T47D (cell line): ENCODE measurements around the gene RFX3.

Experiments used
- DNase-seq, 2 experiments: peaks; one replicate each; pipeline versions ENCODE4 v3.0.0 to v3.0.0-alpha.2; 2011 to 2012; ENCODE audit warnings: low read depth in 1 of 2, low spot score in 1 of 2
- JUND ChIP-seq: IDR thresholded peaks from 2 replicates; pipeline ENCODE4 v1.6.1; 2012; ENCODE audit warnings: low read depth
- in situ Hi-C: cut with HindIII; loops from 2 replicates; pipeline ENCODE4 v1.10.0; 2016; ENCODE audit warnings: low sequenced_read_pairs, low pct_unique_long_range_greater_than_20kb

RFX3 gene

GRCh38 chr9:3525836-3526164 lies at the start of gene RFX3:
Gene RFX3 (minus strand): TSS chr9:3526001. CDS start chr9:3395588, 130,413 bp downstream.
- DNase-seq, result peak; percentile 53 to 92
- TF ChIP-seq JUND, result no peak
- in situ Hi-C loops, result no loop called here

GRCh38 chr9:3571500-3571899 lies 45.7 kb upstream of the RFX3 start:
- no peak for DNase-seq
- in situ Hi-C loops, result no loop called here
- TF ChIP-seq JUND, result no peak

GRCh38 chr9:3569529-3569928 lies 43.7 kb upstream of the RFX3 start:
- in situ Hi-C loops, result no loop called here
- no peak for TF ChIP-seq JUND
- DNase-seq, result no peak

GRCh38 chr9:3567988-3568387 lies 42.2 kb upstream of the RFX3 start:
- in situ Hi-C loops, result no loop called here
- no peak for TF ChIP-seq JUND
- DNase-seq, result no peak

- in situ Hi-C loops, result no loop called here
- no peak for DNase-seq
- TF ChIP-seq JUND, result no peak
Measured at GRCh38 chr9:3553076-3553765, 27.4 kb upstream of the RFX3 start.

- DNase-seq, result no peak
- TF ChIP-seq JUND, result no peak
- in situ Hi-C loops, result no loop called here
Measured at GRCh38 chr9:3549225-3549624, 23.4 kb upstream of the RFX3 start.

GRCh38 chr9:3548648-3549047 lies 22.8 kb upstream of the RFX3 start:
- DNase-seq, result no peak
- in situ Hi-C loops, result no loop called here

GRCh38 chr9:3541206-3541605 lies 15.4 kb upstream of the RFX3 start:
- no peak for DNase-seq
- in situ Hi-C loops, result no loop called here
- TF ChIP-seq JUND, result no peak

More at GRCh38 chr9:3548648-3549047, 22.8 kb upstream of the RFX3 start:
- TF ChIP-seq JUND, result no peak

- no peak for DNase-seq
- in situ Hi-C loops, result no loop called here
- no peak for TF ChIP-seq JUND
Measured at GRCh38 chr9:3534614-3535404, 9.0 kb upstream of the RFX3 start.

- TF ChIP-seq JUND, result no peak
- in situ Hi-C loops, result no loop called here
- no peak for DNase-seq
Measured at GRCh38 chr9:3532158-3532557, 6.4 kb upstream of the RFX3 start.

- DNase-seq, result no peak
- in situ Hi-C loops, result no loop called here
Measured at GRCh38 chr9:3528451-3528850, 2.6 kb upstream of the RFX3 start.

GRCh38 chr9:3526997-3527940 lies 1.5 kb upstream of the RFX3 start:
- no peak for TF ChIP-seq JUND
- no peak for DNase-seq
- in situ Hi-C loops, result no loop called here

More at GRCh38 chr9:3528451-3528850, 2.6 kb upstream of the RFX3 start:
- TF ChIP-seq JUND, result no peak
